ENCODE data around the gene NOP53. TPM values are rescaled to one million over a fixed set of nuclear protein-coding genes. Genes with fewer than 3 reads are reported as not detected.

The NOP53 gene
- total and polyA plus RNA-seq, 2 experiments from 2014 or later, result 167 to 192 TPM

GRCh38 chr19:47730910-47731309 is 14.4 kb upstream of the NOP53 start (continued):
- no peak for TF ChIP-seq ZNF331 (CRISPR knock-in tag; IDR thresholded peaks at IDR 0.05; ENCODE audit: low read depth)
- TF ChIP-seq ZNF462 (CRISPR knock-in tag; IDR thresholded peaks at IDR 0.05), result no peak
- no peak for TF ChIP-seq JUNB (IDR thresholded peaks at IDR 0.05; ENCODE audit: unreplicated experiment)
- TF ChIP-seq EZH2phosphoT487 (IDR thresholded peaks at IDR 0.05; ENCODE audit: unreplicated experiment), result no peak
- no peak for TF ChIP-seq ZNF114 (CRISPR knock-in tag; IDR thresholded peaks at IDR 0.05)
- TF ChIP-seq NANOG (IDR thresholded peaks at IDR 0.05; ENCODE audit: borderline replicate concordance), result no peak
- no peak for TF ChIP-seq STAT1 (IDR thresholded peaks at IDR 0.05; ENCODE audit: unreplicated experiment)

- Mint-ChIP-seq H3K4me1 (no peaks in the 10 kb centered on the region), H3K9me3 (no peaks in the 10 kb centered on the region), H3K4me3 (no peak overlapping the region), H3K27me3 (ENCODE audit: insufficient read depth, low read depth, poor library complexity) (peaks cover 7% of the 10 kb centered on the region), H3K27ac (no peak overlapping the region), H3K36me3 (ENCODE audit: low read depth) (no peaks in the 10 kb centered on the region; the same call in 2 of the 3 replicates)
- Histone ChIP-seq H3K9me2 (ENCODE audit: insufficient read depth) (peaks cover 2% of the 10 kb centered on the region; the same call in 1 of the 2 replicates), H2AFZ (no peak overlapping the region), H3K4me2 (no peak overlapping the region), H3F3A (replicated peaks; ENCODE audit: low read depth) (no peaks in the 10 kb centered on the region), H3K4me1 (ENCODE audit: insufficient read depth) (no peaks in the 10 kb centered on the region), H4K20me1 (replicated peaks; ENCODE audit: insufficient read depth) (no peaks in the 10 kb centered on the region), H3K79me2 (replicated peaks; ENCODE audit: insufficient read depth) (no peaks in the 10 kb centered on the region), H3K4me3 (no peak overlapping the region), H3K36me3 (ENCODE audit: insufficient read depth) (no peaks in the 10 kb centered on the region), H3K27me3 (ENCODE audit: insufficient read depth) (no peaks in the 10 kb centered on the region), H3K27ac (ENCODE audit: low read depth) (no peak overlapping the region)
- DNase-seq (ENCODE audit: low spot score), result peak; percentile 76
- ATAC-seq, result peak; percentile 94
- no peak for TF ChIP-seq JUNB (IDR thresholded peaks at IDR 0.05; ENCODE audit: unreplicated experiment)
- no peak for TF ChIP-seq EZH2phosphoT487 (IDR thresholded peaks at IDR 0.05; ENCODE audit: unreplicated experiment)
- TF ChIP-seq ZNF462 (CRISPR knock-in tag; IDR thresholded peaks at IDR 0.05), result no peak
- no peak for TF ChIP-seq ZNF114 (CRISPR knock-in tag; IDR thresholded peaks at IDR 0.05)
- TF ChIP-seq CREB1 (CRISPR knock-in tag; IDR thresholded peaks at IDR 0.05; ENCODE audit: low read depth), result no peak
Measured at GRCh38 chr19:47735131-47735530, 10.2 kb upstream of the NOP53 start.
